ENCODE data around the gene KAT8.
"Not testable (repeated sequence)": the region's sequence is repeated elsewhere in the genome, so short reads cannot be mapped to it uniquely, and the experiment has no call there.

Gene KAT8

DNA sequence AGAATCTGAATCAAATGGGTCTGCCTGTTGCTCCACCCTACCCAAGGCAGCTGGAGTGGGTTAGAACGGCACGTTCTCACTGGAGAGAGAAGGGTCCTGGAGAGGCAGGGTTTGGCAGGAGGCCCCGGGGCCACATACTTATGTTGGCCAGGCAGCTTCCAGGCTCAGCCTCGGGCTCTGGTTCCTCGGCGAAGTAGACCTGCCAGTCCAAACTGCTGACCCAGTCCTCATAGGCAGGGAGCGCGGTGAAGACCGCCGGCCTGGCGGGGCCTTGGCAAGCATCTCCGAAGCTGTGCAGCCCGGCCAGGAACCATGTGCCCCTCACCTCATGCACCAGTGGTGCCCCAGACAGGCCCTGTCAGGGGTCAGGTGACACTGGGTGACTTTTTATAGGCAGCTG, 33.5 kb upstream of the KAT8 start:
- DNase-seq (ENCODE audit: low read depth): no peak

DNA sequence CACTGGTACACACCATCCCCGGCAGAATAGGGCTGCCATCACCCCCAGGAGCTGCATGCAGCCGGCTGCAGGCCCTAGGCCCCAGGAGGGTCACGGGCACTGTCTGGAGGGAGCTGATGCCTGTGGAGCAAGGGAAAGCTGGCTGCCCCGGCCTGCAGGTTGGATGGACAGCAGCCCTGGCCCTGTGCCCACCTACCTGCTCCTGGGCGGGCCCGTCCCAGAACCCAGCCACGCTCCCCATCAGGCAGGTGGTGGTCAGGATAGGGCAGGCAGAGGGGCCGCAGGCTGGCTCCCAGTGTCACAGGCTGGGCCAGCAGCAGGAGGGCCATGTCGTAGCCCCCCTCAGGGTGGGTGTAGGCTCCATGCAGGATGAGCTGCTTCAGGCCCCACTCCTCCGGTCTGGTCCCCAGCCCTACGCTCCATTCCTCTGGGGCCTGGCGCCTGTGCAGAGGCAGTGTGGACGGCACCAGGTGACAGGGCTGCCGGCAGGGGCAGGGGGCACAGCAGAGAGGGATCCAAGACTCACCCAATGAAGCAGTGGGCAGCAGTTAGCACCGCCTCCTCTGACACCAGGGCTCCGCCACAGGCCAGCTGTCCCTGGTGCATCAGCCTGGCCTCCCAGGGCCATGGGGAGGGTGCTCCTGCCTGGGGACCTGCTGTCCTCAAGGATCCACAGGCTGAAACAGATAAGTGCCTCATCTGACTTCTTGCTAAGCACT, 32.7 kb upstream of the KAT8 start:
- no peak for DNase-seq (ENCODE audit: low read depth)

DNA sequence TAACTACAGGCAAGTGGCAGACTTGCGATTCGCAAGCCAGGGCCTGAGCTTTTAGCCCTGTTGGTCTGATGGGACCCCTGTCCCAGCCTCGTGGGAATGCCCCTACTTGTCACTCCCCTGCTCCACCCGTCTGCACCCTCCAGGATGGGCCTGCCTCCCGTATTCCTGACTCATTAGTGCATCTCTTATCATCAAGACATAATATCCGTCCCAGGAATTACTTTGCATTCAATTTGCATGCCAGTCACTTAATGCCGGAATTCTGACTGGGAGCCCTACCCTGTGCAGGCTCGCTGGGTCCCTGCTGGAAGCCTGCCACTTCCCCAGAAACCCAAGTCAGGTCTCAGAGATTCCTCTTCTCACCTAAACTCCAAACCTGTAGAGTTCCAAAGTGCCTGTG, 32.1 kb upstream of the KAT8 start:
- DNase-seq (ENCODE audit: low read depth): no peak

DNA sequence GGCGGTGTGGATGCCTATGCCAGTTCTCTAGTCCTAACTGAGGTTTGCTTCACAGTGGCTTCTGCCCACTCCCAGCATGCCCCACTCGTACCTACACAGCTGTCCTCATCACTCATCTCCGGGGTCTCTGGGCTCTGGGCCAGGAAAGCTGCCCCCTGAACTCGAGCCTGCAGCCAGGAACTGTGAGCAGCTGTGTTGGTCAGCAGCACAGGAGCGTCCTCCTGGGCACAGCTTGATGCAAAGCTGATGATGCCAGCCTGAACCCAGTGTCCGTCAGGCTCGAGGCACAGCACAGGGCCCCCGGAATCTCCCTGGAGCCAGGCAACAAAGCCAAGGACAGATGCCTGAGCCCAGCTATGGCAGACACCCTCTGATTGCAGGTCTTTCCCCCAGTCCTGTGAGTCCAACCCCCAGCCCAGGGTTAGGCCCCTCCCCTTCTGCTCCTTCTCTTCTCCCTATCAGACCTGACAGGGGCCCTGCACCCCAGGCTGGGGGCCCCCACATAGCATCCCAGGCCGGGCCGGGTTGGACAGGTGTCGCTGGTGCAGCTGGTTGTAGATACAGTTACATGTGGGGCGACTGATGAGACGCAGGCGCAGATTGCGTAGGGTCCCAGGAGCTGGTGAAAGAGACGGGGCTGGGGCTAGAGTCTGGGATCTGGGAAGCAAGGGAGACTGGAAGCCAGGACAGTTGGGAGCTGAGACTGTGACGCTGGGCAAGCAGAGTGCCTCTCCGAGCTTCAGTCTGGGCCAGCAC, 31.4 kb upstream of the KAT8 start:
- DNase-seq (ENCODE audit: low read depth): no peak

DNA sequence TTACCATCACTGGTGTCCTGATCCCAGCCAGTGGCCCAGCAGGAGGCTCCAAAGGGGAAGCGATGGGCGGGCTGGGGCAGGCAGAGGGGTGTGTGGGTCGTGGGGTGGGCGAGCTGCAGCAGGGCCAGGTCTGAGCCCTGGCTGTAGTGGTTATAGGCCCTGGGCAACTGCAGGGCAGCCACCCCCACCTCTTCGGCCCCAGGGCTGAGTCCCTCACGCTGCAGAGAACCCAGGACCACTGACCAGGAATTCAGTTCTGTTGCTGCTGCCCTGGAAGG, 30.9 kb upstream of the KAT8 start:
- DNase-seq (ENCODE audit: low read depth): no peak

DNA sequence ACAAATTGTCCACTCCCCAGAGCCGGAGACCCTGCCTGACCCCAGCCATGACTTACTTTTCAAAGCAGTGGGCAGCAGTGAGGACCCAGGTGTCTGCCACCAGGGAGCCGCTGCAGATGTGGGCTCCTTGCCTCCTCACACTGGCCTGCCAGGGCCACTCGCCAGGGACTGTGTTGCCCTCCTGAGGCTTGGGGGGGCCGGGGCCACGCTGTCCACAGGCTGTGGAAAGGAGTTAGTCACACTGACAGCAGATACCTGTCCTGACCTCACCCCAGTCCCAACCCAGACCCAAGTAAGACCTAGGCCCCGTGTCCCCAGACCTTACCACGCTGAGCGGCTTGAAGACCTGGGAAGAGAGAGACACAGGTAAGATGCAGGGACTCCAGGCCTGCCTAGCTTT, 30.0 kb upstream of the KAT8 start:
- DNase-seq (ENCODE audit: low read depth): no peak

DNA sequence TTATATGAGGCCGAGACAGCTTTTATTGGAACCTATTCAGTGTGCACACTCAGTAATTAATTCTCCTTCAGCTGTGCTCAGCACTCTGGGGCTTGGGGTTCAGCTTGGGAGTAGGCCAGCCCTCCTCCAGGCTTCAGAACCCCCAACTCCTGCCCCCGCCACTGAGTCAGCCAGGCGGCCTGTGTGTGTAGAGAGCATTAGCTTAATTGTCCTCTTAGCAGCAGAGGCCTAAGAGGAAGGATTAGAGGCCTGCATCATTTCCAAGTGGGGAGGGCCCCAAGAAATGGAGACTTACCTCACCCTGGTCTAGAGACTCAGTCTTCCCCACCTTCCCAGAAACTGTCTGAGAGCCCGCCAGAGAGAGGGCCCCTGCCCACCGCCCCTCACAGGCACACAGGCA, 29.5 kb upstream of the KAT8 start:
- no peak for DNase-seq (ENCODE audit: low read depth)

DNA sequence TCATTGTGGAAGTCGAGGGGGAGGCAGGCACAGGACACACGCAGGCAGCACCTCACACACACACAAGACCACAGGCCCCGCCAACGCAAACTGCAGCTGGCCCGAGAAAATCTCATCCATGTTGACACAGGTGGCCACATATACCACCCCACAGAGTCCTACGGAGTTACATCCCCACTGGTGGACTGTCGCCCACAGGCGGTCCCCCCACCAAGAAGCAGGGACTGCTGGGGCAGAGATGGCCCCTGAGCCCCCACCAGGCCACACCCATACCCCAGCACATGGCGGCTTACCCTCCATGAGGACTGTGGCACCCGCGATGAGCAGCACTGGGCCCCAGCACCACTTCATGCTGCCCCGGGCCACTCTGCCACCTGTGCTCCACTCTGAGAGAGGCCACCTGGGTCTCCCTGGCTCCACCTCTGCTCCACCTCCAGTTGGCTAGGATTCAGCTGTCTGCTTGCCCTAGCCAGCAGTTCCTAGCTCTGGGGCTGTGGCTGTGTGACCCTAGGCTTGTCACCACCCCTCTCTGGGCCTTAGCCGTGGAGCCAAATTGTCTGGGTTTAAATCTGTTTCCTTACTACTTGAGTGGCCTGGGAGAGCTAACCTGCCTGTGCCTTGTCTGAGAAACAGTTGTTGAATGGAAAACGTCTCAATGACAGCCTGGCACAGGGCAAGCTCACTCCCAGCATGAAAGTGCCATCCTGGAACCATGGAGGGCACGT, 28.8 kb upstream of the KAT8 start, which contains the start of gene PRSS53:
Gene PRSS53, minus strand, starts transcription at position 485 of the 725 bp plus-strand sequence. Its CDS starts 134 bp downstream, at position 351.
- no peak for DNase-seq (ENCODE audit: low read depth)

DNA sequence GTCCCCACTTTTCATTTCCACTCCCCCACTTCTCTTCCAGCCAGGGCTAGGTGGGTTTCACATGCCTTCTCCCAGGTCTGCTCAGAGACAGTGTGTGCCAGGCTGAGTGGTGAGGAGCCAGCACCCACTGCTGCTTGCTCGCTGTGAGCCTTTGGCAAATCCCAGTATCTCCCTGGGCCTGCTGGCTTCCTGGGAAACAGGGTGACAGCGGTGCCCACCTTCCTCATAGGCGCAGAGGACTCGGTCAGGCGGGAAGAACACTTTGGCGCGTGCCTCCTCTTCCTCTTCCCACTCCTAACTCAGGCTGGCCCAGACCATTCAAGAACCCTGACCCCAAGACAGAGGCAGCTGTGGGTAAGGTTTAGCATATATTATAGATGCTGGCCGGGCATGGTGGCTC, 28.3 kb upstream of the KAT8 start:
- DNase-seq (ENCODE audit: low read depth): no peak

DNA sequence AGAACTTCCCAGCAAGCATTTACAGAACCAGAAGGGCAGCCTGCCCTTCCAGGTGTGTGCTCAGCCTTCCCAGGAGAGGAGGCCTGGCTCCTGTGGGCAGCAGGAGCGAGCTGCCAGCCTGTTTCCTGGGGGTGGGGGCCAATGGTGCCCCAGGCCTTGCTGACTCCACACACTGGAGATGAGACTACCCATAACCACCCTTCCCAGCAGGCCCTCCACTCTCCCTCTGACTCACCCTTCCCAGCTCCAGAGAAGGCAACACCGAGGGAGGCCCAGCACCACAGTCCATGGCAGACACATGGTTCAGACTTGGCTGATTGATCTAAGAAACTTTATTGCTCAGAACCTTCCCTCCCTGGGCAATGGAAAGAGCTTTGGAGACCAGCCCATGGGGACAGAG, 26.9 kb upstream of the KAT8 start:
- no peak for DNase-seq (ENCODE audit: low read depth)

DNA sequence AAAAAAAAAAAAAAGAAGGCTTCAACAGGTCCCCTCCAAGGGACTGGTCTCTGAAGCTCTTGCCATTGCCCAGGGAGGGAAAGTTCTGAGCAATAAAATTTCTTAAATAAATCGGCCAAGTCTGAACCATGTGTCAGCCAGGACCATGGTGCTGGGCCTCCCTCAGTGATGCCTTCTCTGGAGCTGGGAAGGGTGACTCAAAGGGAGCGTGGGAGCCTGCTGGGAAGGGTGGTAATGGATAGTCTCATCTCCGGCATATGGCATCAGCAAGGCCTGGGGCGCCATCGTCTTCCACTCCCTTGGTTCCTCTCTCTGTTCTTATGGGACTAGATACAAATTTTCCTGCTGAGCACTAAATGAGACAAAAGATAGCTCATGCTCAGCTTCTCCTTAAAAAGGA, 25.1 kb upstream of the KAT8 start:
- DNase-seq (ENCODE audit: low read depth): no peak

DNA sequence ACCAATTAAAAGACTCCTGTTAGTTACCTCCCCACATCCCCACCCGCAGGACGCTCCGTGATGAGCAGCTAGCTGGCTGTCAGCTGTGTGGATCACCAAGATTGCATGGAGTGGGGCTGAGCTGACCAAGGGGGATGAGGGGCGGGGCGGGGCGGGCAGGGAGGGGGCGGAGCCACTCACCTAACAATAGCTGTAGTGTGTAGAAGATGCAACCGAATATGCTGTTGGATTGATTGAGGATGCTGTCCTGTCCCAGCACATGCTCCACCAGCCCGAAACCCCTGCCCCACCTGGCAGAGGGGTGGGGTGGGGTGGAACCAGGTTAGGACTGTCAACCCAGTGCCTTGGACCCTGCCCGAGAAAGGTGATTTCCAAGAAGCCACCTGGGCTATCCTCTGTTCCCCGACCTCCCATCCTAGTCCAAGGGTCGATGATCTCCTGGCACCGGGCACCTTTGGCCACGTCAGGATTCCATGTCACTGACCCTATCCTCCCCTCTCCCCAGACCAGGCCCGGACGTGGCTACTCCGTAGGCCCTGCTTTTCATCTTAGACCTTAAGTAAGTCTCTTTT, 24.2 kb upstream of the KAT8 start:
- no peak for DNase-seq (ENCODE audit: low read depth)

DNA sequence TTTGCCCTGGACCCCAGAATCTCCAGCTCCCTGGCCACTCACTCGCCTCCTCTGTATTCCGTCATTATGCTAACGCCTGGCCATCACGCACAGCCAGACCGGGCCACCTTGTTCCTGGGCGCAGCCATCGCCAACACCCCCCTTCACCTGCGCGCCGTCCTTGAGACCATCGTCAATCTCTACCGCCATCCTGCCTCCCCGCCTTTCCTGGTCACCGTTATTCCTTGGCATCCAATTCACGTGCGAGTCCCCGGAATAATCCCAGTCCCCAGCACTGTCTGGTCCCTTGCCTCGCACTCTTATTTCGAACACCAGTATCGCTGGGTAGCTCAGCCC, 23.4 kb upstream of the KAT8 start:
- DNase-seq (ENCODE audit: low read depth): no peak

DNA sequence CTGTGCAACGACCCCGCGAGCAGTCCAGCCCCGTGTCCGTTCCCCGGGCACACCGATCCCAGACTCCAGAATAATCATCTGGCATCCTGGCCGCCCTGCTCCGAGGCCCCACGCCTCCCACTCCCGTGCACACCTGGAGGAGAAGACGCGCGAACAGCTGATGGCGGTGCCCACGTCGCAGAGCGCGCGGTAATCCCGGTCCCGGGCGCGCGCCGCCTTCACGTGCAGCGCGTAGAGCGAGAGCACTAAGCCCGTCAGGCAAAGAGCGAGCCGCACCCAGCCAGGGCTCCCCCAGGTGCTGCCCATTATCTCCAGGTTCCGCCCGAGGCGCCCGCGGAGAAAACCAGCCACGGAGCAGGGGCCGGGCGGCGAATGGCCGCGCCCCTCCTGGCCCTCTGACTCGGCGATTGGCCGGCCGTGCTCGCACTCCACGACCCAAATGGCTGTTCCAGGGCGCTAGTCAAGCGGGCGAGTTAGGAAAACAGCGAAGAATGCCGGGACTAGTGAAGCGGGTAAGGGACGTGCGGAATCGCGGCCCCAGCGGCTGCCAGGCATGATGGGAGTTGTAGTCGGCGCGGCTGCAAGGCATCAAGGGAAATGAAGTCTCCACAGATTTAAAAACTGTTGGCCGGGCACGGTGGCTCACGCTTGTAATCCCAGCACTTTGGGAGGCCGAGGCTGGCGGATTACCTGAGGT, 22.9 kb upstream of the KAT8 start, which contains the start of gene VKORC1:
Gene VKORC1, minus strand, starts transcription at position 374 of the 697 bp plus-strand sequence. Its CDS starts 68 bp downstream, at position 306.
- peak; percentile 77 for DNase-seq (ENCODE audit: low read depth)

DNA sequence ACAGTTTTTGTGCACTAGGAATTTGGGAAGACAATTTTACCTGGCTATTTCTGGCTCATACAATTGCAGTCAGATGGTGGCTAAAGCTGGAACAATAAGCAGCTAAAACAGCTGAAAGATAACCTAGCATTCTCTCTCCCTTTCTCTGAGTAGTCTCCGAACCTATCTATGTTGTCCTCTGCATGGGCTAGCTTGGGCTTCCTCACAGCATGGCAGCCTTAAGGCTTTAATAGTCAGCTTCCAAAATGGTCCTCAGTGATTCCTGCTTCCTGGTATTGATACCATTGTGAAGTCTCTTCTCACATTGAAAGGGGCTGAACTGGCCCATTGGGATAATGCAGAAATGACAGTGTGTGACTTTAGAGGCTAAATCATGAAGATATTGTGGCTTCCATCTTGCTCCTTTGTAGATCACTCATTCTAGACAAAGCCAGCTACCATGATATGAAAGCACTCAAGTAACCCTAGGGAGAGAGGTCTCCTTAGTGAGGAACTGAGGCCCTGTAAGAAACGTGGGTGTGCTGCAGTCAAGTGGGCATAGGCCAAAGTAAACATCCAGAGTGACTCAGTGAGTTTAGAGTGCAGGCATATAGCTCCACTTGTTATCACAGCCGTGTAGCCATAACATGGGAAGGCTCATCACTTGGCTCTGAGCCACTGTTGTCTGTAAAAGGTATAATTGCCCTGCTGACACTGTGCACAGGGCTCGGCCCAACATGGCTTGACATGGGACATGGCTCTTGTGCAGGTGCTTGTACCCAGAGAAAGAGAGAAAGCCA, 17.4 kb upstream of the KAT8 start:
- no peak for DNase-seq (ENCODE audit: low read depth)

DNA sequence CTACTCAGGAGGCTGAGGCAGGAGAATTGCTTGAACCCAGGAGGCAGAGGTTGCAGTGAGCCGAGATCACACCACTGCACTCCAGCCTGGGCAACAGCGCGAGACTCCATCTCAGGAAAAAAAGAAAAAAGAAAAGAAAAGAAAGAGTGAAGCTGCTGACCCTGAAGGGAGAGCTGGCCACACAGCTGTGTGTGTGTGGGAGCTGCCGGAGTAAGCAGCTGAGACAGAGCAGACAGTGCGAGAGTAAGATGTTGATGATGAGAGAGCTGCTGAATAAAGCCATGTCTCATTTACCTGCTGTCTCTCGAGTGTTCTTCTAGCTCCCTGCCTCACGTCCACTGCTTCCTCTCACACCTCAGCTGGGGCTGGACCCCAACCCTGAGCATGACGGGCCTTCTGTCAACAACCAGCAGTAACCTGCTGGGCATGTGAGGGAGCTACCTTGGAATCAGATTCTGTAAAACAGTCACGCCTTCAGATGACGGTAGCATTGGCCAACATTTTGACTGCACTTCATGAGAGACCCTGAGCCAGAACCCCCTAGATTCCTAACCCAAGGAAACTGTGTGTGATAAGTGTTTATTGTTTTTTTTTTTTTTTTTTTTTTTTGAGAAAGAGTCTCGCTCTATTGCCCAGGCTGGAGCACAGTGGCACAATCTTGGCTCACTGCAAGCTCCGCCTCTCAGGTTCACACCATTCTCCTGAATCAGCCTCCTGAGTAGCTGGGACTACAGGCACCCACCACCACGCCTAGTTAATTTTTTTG, 16.4 kb upstream of the KAT8 start:
- DNase-seq (ENCODE audit: low read depth): not testable (repeated sequence)

DNA sequence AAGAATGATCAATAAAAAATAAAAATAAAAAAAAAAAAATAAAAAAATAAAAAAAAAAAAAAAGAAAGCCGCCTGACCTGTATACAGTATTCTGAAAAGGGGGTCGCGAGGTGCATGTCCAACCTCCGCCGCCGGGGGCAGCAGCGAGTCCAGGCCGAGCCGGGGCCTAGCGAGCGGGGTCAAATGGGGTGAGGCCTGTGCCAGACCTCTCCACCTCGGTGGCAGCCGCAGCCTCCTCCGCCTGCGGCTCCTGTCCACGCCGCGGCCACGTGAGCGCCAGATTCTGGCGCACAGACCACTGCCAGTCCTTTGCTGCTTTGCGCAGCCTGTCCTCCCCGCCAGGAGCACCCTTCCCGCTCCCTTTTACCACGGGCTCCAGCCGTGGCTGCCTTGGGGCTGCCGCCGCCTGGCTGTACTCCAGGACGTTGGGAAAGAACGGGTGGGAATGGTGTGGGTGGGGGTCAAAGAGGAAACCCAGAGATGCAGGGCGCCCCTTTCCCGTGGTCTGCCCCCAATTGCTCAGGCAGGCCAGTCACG, 11.7 kb upstream of the KAT8 start:
- peak; percentile 52 for DNase-seq (ENCODE audit: low read depth)

DNA sequence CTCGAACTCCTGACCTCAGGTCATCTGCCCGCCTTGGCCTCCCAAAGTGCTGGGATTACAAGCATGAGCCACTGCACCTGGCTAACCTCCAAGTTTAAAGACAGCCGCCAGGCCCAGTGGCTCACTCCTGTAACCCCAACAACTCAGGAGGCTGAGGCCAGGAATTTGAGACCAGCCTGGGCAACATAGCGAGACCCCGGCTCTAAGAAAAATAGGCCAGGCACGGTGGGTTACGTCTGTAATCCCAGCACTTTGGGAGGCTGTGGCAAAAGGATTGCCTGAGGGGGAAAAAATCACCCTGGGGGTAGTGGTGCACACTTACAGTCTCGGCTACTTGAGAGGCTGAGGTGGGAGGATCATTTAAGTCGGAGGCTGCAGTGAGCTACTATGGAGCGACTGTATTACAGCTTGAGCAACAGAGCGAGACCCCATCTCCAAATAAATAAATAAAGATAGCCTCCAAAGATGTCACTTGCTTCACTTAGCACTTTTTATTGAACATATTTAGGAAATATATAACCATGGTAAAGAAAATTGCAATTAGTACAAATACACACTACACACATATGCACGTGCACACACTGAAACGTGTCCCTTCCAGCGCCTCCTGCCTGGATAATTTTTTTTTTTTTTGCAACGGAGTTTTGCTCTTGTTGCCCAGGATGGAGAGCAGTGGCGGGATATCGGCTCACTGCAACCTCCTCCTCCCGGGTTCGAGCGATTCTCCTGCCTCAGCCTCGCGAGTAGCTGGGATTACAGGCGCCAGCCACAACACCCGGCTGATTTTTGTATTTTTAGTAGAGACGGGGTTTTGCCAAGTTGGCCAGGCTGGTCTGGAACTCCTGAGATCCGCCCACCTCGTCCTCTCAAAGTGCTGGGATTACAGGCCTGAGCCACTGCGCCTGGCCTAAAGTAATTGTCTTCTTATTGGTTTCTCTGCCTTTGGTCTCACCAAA, 10.7 kb upstream of the KAT8 start:
- no peak for DNase-seq (ENCODE audit: low read depth)

DNA sequence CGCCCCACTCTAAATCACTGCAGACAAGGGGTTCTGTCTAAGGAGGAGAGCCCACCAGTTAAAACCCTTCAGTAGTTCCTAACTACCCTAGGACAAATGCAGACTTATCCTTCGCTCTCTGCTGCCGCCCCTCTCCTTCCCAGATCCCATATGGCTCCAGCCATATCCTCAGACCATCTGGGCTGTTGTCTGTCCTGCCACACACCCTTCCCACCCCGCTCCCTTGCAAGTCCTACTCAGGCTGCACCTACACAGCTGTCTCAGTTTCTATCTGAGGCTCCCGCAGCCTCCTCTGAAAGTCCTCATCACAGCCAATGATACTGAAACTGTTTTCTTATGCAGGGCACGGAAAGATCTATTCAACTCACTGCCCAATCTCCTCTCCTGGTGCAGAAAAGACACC, 10.0 kb upstream of the KAT8 start:
- no peak for DNase-seq (ENCODE audit: low read depth)
